H1 (cell line): Measurements from ENCODE around the gene SLCO6A1. TPM values are rescaled to one million over a fixed set of nuclear protein-coding genes. Genes with fewer than 3 reads are reported as not detected.

Experiments used
- CHD2 ChIP-seq: IDR thresholded peaks from 2 replicates; pipeline ENCODE4 v1.6.1; 2012; ENCODE audit warnings: low read length, improper control_type of control experiment
- CREB1 ChIP-seq: IDR thresholded peaks from 2 replicates; pipeline ENCODE4 v1.6.1; 2012; ENCODE audit warnings: inconsistent platforms
- CTBP2 ChIP-seq: IDR thresholded peaks from 2 replicates; pipeline ENCODE4 v1.7.0; 2011; ENCODE audit warnings: borderline replicate concordance, mild to moderate bottlenecking, moderate library complexity, mixed read lengths, low read length; ENCODE audit not compliant: insufficient read depth, insufficient read length
- EP300 ChIP-seq, 2 experiments: IDR thresholded peaks; 1 replicate in 1 of 2; 2 replicates in 1 of 2; pipeline ENCODE4 v1.6.1; 2011 to 2012; ENCODE audit warnings: low read depth in 2 of 2, low read length in 2 of 2, mild to moderate bottlenecking in 2 of 2, borderline replicate concordance in 1 of 2, inconsistent platforms in 1 of 2, moderate library complexity in 1 of 2
- KDM4A ChIP-seq: IDR thresholded peaks from one replicate; pipeline ENCODE4 v1.7.1; 2012; ENCODE audit warnings: low read depth, mild to moderate bottlenecking, moderate library complexity, low read length, inconsistent platforms; ENCODE audit not compliant: severe bottlenecking
- polyA plus RNA-seq, 7 experiments: library from polyadenylated mRNA; depleted of rRNA in 3 of 7; stranded (reverse) in 5 of 7; unstranded in 2 of 7; fragments of >200 nt in 5 of 7; fragments of 200-250 nt in 2 of 7; gene quantifications; 1 replicate in 5 of 7; 2 replicates in 1 of 7; 4 replicates in 1 of 7; pipeline versions ENCODE4 v1.2.1 to v1.2.3, GENCODE V29; 2011 to 2013; ENCODE audit warnings: missing spikeins in 2 of 7, mixed read lengths in 2 of 7
- total RNA-seq: library from RNA; stranded (reverse); fragmentation: NEBNext Ultra II Directional; extraction: Animal tissue kit (Norgen Biotek cat#: 25700); gene quantifications from 2 replicates; pipeline ENCODE4 v1.2.1, GENCODE V29; 2021
- TF ChIP-seq, protein P1 (sequence below): fragments of 300-600 bp; sonication (generic); IDR thresholded peaks from 2 replicates; pipeline ENCODE4 v1.7.1; 2012; ENCODE audit warnings: low read length, moderate library complexity, mild to moderate bottlenecking, inconsistent platforms; ENCODE audit not compliant: insufficient replicate concordance
- TF ChIP-seq, protein P2 (sequence below): IDR thresholded peaks from 2 replicates; pipeline ENCODE4 v1.6.1; 2012; ENCODE audit warnings: inconsistent platforms
- TF ChIP-seq, protein P3 (sequence below): IDR thresholded peaks from 2 replicates; pipeline ENCODE4 v1.6.1; 2012; ENCODE audit warnings: inconsistent platforms

The SLCO6A1 gene
- total and polyA plus RNA-seq, 2 of the 8 experiments (the other 6 are each of a cell fraction or from before 2014, with no cell fraction given) = 0.06 to 0.56 TPM

DNA sequence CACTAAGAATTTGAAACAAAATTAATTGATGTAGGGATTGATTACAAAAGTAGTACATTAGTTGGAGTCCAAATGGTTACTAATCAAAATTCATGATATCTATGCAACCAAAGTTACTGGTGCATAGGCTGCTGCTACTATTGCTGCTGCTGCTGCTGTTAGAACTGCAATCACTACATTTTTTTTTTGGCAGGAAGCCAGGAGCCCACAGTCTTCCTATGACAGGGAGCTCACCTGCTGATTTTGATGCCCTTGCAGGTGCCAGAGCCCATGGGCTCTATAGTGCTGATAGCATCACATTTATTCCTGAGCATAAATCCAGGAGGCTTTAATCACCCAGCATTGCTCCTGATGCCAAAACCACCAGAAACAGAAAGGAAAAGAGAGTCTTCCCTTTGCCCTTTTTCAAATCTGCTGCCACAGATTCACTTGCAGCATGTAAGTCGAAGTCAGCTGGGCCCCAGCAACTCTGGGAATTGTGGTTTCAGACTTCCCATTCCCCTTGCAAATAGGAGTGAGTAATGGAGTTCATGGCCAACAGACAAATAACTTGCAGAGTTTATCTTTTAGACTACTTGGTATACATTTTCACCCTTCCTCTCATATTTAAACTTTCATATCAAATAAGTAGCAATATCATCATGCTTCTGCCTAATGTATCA, 17.6 kb downstream of the SLCO6A1 start (continued):
- TF ChIP-seq, protein P1, sequence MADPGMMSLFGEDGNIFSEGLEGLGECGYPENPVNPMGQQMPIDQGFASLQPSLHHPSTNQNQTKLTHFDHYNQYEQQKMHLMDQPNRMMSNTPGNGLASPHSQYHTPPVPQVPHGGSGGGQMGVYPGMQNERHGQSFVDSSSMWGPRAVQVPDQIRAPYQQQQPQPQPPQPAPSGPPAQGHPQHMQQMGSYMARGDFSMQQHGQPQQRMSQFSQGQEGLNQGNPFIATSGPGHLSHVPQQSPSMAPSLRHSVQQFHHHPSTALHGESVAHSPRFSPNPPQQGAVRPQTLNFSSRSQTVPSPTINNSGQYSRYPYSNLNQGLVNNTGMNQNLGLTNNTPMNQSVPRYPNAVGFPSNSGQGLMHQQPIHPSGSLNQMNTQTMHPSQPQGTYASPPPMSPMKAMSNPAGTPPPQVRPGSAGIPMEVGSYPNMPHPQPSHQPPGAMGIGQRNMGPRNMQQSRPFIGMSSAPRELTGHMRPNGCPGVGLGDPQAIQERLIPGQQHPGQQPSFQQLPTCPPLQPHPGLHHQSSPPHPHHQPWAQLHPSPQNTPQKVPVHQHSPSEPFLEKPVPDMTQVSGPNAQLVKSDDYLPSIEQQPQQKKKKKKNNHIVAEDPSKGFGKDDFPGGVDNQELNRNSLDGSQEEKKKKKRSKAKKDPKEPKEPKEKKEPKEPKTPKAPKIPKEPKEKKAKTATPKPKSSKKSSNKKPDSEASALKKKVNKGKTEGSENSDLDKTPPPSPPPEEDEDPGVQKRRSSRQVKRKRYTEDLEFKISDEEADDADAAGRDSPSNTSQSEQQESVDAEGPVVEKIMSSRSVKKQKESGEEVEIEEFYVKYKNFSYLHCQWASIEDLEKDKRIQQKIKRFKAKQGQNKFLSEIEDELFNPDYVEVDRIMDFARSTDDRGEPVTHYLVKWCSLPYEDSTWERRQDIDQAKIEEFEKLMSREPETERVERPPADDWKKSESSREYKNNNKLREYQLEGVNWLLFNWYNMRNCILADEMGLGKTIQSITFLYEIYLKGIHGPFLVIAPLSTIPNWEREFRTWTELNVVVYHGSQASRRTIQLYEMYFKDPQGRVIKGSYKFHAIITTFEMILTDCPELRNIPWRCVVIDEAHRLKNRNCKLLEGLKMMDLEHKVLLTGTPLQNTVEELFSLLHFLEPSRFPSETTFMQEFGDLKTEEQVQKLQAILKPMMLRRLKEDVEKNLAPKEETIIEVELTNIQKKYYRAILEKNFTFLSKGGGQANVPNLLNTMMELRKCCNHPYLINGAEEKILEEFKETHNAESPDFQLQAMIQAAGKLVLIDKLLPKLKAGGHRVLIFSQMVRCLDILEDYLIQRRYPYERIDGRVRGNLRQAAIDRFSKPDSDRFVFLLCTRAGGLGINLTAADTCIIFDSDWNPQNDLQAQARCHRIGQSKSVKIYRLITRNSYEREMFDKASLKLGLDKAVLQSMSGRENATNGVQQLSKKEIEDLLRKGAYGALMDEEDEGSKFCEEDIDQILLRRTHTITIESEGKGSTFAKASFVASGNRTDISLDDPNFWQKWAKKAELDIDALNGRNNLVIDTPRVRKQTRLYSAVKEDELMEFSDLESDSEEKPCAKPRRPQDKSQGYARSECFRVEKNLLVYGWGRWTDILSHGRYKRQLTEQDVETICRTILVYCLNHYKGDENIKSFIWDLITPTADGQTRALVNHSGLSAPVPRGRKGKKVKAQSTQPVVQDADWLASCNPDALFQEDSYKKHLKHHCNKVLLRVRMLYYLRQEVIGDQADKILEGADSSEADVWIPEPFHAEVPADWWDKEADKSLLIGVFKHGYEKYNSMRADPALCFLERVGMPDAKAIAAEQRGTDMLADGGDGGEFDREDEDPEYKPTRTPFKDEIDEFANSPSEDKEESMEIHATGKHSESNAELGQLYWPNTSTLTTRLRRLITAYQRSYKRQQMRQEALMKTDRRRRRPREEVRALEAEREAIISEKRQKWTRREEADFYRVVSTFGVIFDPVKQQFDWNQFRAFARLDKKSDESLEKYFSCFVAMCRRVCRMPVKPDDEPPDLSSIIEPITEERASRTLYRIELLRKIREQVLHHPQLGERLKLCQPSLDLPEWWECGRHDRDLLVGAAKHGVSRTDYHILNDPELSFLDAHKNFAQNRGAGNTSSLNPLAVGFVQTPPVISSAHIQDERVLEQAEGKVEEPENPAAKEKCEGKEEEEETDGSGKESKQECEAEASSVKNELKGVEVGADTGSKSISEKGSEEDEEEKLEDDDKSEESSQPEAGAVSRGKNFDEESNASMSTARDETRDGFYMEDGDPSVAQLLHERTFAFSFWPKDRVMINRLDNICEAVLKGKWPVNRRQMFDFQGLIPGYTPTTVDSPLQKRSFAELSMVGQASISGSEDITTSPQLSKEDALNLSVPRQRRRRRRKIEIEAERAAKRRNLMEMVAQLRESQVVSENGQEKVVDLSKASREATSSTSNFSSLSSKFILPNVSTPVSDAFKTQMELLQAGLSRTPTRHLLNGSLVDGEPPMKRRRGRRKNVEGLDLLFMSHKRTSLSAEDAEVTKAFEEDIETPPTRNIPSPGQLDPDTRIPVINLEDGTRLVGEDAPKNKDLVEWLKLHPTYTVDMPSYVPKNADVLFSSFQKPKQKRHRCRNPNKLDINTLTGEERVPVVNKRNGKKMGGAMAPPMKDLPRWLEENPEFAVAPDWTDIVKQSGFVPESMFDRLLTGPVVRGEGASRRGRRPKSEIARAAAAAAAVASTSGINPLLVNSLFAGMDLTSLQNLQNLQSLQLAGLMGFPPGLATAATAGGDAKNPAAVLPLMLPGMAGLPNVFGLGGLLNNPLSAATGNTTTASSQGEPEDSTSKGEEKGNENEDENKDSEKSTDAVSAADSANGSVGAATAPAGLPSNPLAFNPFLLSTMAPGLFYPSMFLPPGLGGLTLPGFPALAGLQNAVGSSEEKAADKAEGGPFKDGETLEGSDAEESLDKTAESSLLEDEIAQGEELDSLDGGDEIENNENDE = no peak
- TF ChIP-seq, protein P2, sequence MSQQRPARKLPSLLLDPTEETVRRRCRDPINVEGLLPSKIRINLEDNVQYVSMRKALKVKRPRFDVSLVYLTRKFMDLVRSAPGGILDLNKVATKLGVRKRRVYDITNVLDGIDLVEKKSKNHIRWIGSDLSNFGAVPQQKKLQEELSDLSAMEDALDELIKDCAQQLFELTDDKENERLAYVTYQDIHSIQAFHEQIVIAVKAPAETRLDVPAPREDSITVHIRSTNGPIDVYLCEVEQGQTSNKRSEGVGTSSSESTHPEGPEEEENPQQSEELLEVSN = no peak
- TF ChIP-seq CTBP2 = no peak
- TF ChIP-seq EP300 (IDR thresholded peaks at IDR 0.05; ENCODE audit: borderline replicate concordance in 1 of 2, low read depth in 2 of 2, low read length in 2 of 2) = no peak
- no peak for TF ChIP-seq CREB1
- no peak for TF ChIP-seq KDM4A
- no peak for TF ChIP-seq CHD2
- TF ChIP-seq, protein P3, sequence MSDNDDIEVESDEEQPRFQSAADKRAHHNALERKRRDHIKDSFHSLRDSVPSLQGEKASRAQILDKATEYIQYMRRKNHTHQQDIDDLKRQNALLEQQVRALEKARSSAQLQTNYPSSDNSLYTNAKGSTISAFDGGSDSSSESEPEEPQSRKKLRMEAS = no peak
